ENCODE results near the gene CHRND. TPM values are rescaled to one million over a fixed set of nuclear protein-coding genes. Genes with fewer than 3 reads are reported as not detected.
A peak's percentile ranks its signal among the peaks of the same experiment; 100 is the strongest.

Gene CHRND
- total and polyA plus RNA-seq, 2 of the 8 experiments (the other 6 are each of a cell fraction or from before 2014, with no cell fraction given), result 0.24 TPM; not detected in 1

GRCh38 chr2:232488097-232488711 is 37.8 kb upstream of the CHRND start (continued):
- TF ChIP-seq JUND (IDR thresholded peaks at IDR 0.05; ENCODE audit: low read length), result no peak
- TF ChIP-seq SUZ12 (IDR thresholded peaks at IDR 0.05; ENCODE audit: low read length), result peak; percentile 25; the same call in 1 of the 2 replicates
- TF ChIP-seq E2F6 (IDR thresholded peaks at IDR 0.05), result no peak
- TF ChIP-seq SRF (IDR thresholded peaks at IDR 0.05; ENCODE audit: low read depth, low read length), result no peak
- no peak for TF ChIP-seq CBX5 (IDR thresholded peaks at IDR 0.05; ENCODE audit: low read depth, low read length)
